GM19035 (cell line): ENCODE measurements around the gene NEK5.
"Not testable (repeated sequence)": the region's sequence is repeated elsewhere in the genome, so short reads cannot be mapped to it uniquely, and the experiment has no call there.

Experiments used
- ATAC-seq: cut with Tn5 transposase; IDR thresholded peaks from one replicate; pipeline ENCODE4 v1.9.1; 2021; ENCODE audit not compliant: unreplicated experiment

Gene NEK5

DNA sequence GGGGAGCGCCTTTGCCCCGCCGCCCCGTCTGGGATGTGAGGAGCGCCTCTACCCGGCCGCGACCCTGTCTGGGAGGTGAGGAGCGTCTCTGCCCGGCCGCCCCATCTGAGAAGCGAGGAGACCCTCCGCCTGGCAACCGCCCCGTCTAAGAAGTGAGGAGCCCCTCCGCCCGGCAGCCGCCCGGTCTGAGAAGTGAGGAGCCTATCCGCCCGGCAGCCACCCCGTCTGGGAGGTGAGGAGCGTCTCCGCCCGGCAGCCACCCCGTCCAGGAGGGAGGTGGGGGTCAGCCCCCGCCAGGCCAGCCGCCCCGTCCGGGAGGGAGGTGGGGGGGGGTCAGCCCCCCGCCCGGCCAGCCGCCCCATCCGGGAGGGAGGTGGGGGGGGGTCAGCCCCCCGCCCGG lies 49.0 kb downstream of the NEK5 start:
- not testable (repeated sequence) for ATAC-seq

DNA sequence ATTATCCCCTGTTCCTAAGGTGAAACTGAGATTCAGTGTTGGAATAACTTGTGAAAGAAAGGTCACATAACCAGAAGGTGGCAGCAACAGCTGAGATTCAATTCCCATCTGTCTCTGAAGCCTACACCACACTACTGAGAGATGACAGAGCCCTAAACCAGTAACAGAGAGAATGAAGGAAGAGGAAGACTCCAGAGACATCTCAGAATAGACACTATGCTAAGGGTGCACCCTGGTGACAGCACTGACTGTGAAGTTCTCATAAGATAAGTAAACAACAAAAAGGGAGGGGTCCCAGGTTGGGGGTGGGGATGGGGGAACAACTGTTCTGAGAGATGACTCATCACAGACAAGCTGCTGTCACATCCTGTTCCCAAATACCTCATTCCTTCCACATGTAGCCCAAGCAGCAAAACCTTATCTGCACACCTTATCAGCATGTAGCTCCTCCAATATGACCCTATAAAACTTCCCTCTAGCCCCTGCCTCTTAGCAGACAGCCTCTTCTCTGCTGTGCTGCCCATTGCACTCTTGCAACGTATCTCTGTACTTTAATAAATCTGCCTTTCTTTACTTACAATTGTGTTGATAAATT lies 57.8 kb downstream of the NEK5 start:
- ATAC-seq: no peak

DNA sequence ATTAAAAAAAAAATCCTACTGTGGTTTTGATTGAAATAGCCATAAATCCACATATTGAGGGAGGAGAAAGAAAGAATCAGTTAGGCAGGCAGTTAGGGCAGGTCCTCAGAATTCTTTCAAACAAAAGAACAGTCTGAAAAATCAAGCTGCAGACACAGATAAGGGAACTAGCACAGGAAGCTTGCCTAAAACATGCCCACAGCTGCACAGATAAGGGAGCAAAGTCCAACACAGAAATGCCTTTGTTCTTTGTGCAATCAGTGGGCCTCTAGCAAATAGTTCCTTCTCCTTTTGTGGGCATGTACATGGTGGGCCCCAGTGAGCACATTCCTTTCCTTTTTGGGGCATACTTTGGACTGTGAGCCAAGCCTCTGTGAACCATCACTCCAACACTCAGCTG lies 61.6 kb downstream of the NEK5 start:
- no peak for ATAC-seq

GRCh38 chr13:52061587-52061986 lies 67.3 kb downstream of the NEK5 start:
- no peak for ATAC-seq

- ATAC-seq: not testable (repeated sequence)
Observed at GRCh38 chr13:52061064-52061463, 67.8 kb downstream of the NEK5 start.

DNA sequence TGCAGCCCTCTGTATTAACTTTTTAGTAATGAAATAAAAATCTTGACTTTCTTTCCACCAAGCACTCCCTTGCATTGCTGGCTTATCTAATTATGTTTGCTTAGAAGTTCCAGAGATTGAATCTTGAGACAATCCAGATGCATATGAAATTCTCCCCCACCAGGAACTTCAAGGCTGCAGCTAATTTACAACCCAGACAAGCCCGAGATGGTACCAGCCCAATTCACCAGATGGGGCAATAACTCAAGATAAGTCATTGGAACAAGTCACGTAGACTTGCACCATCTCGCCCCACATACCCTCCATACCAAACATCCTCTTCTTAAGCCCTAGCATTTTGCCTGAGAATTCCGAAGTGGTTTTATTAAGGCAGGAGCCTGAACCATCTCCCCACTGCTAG lies 75.4 kb downstream of the NEK5 start:
- no peak for ATAC-seq

- no peak for ATAC-seq
Observed at GRCh38 chr13:52051400-52051799, 77.5 kb downstream of the NEK5 start.

DNA sequence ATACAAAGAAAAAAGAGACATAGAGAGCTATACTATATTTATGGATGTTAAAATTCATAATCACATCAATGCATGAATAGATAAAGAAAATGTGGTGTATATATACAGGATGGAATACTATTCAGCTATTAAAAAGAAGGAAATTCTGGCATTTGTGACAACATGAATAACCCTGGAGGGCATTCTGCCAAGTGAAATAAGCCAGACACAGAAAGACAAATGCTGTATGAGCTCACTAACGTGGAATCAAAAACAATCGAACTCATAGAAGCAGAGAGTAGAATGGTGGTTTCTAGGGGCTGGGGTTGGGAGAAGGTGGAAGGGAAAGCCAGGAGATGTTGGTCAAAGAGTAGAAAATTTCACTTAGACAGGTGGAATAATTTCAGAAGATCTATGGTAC lies 80.4 kb downstream of the NEK5 start:
- no peak for ATAC-seq

GRCh38 chr13:52047463-52047862 lies 81.4 kb downstream of the NEK5 start:
- no peak for ATAC-seq

- ATAC-seq: no peak
Observed at GRCh38 chr13:52043675-52044074, 85.2 kb downstream of the NEK5 start.

- no peak for ATAC-seq
Observed at GRCh38 chr13:52036037-52036436, 92.8 kb downstream of the NEK5 start.

- ATAC-seq: no peak
Observed at GRCh38 chr13:52034616-52035226, 94.2 kb downstream of the NEK5 start.

DNA sequence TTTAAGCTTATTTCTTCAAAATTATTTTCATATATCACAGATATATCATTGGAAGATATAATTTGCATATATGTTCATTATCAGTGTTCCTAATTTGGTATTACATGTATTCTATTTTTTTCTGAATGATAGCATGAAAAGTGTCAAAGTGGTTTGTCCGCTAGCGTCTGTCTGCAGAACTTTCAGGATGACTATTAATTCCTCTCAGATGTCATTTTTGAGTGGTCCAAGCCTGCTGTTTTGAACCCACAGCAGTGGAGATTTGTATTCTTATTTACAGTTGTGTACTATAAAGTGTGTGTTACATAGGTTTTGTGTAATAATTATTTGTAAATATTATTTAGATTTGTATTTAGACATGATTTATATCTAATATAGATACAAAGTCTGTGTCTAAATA lies 95.8 kb downstream of the NEK5 start:
- ATAC-seq: no peak

GRCh38 chr13:52030401-52030800 lies 98.5 kb downstream of the NEK5 start:
- not testable (repeated sequence) for ATAC-seq

GRCh38 chr13:52029569-52029968 lies 99.3 kb downstream of the NEK5 start:
- ATAC-seq: no peak

GRCh38 chr13:52027832-52028231 lies 101.0 kb downstream of the NEK5 start:
- no peak for ATAC-seq

DNA sequence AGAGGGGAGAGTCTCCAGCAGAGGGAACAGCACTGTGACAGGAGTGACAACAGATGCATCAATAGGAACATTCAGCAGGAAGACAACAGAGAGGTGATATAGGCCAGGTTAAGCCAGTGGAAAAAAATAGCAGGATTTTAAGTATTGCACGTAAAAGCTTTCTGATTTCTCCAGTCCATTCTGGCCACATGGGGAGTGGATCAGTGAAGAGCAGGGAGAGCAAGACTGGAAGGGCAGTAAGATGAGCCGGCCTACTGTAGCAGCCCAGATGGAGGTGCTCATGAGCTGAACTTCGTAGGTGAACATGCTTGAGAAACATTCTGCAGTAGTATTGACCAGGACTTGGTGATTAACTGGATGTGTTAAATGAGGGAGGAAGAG lies 102.6 kb downstream of the NEK5 start:
- ATAC-seq: no peak

DNA sequence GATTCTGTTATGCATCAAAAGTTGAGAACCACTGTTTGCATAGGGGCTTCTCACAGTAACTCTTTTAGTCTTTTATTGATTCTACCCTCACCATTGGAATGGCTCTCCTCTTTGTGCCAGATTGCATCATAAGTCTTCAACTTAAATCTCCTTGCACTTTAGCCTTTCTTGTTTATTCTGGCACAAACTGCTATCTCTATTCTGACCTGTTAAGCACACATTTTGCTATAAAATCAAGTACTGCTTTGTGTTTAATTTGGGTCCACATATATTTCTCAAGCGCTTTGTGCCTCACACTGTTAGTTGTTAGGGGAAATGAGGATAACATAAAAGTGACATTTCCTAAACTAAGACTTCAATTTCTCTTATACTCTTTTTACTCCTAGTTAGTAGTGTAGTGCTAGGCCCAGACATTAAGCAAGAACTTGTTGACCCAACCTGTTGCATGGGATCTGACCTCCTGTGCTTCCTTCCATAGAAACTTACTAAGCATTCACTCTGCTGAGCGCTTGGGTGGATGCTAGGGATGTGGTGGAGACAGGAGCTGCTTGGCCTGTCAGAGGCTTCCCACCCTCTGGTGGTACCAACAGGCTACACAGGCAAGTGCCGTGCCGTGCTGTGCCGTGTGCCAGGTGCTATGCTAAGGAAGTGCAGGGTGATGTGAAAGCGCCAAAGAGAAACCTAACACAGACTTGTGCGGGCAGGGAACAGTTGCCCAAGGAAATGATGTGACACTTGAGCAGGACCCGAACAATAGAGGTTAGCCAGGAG lies 103.2 kb downstream of the NEK5 start:
- ATAC-seq: no peak

- ATAC-seq: no peak
Observed at GRCh38 chr13:52024481-52024880, 104.4 kb downstream of the NEK5 start, which contains the start of gene UTP14C. Gene UTP14C (plus strand): TSS chr13:52024691. CDS start chr13:52028805, 4,114 bp downstream.

- no peak for ATAC-seq
Observed at GRCh38 chr13:52022356-52022755, 106.5 kb downstream of the NEK5 start.

GRCh38 chr13:52020191-52020590 lies 108.7 kb downstream of the NEK5 start:
- no peak for ATAC-seq

GRCh38 chr13:52016296-52016695 lies 112.6 kb downstream of the NEK5 start:
- ATAC-seq: no peak
